Measurements from ENCODE around the gene TRPM1. TPM values are rescaled to one million over a fixed set of nuclear protein-coding genes. Genes with fewer than 3 reads are reported as not detected.

The TRPM1 gene
- total RNA-seq, 1 experiment from 2014 or later, result 0.77 TPM

DNA sequence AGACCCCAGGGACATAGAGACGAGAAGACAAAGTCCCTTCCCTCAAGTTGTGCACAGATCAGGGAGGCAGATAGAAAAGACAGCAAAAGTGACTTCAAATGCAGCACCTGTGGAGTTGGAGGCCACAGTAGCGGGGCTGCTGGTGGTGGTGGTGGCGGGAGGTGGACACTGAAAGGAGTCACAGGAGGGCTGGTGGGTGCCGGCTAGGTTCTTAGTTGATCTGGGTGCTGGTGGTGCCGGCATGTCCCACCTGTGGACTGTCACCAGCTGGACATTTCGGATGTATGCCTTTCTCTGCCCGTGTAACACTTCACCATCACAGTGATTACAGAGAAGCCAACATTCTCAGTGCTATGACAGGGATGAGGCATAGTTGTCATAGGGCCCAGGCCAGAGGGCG, 60.9 kb downstream of the TRPM1 start:
- no peak for TF ChIP-seq ZSCAN18 (CRISPR knock-in tag; IDR thresholded peaks at IDR 0.05)
- TF ChIP-seq E2F5 (CRISPR knock-in tag; IDR thresholded peaks at IDR 0.05), result no peak
- TF ChIP-seq, protein P1, sequence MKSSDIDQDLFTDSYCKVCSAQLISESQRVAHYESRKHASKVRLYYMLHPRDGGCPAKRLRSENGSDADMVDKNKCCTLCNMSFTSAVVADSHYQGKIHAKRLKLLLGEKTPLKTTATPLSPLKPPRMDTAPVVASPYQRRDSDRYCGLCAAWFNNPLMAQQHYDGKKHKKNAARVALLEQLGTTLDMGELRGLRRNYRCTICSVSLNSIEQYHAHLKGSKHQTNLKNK (CRISPR knock-in tag; IDR thresholded peaks at IDR 0.05), result no peak
- TF ChIP-seq, protein P2, sequence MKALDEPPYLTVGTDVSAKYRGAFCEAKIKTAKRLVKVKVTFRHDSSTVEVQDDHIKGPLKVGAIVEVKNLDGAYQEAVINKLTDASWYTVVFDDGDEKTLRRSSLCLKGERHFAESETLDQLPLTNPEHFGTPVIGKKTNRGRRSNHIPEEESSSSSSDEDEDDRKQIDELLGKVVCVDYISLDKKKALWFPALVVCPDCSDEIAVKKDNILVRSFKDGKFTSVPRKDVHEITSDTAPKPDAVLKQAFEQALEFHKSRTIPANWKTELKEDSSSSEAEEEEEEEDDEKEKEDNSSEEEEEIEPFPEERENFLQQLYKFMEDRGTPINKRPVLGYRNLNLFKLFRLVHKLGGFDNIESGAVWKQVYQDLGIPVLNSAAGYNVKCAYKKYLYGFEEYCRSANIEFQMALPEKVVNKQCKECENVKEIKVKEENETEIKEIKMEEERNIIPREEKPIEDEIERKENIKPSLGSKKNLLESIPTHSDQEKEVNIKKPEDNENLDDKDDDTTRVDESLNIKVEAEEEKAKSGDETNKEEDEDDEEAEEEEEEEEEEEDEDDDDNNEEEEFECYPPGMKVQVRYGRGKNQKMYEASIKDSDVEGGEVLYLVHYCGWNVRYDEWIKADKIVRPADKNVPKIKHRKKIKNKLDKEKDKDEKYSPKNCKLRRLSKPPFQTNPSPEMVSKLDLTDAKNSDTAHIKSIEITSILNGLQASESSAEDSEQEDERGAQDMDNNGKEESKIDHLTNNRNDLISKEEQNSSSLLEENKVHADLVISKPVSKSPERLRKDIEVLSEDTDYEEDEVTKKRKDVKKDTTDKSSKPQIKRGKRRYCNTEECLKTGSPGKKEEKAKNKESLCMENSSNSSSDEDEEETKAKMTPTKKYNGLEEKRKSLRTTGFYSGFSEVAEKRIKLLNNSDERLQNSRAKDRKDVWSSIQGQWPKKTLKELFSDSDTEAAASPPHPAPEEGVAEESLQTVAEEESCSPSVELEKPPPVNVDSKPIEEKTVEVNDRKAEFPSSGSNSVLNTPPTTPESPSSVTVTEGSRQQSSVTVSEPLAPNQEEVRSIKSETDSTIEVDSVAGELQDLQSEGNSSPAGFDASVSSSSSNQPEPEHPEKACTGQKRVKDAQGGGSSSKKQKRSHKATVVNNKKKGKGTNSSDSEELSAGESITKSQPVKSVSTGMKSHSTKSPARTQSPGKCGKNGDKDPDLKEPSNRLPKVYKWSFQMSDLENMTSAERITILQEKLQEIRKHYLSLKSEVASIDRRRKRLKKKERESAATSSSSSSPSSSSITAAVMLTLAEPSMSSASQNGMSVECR (CRISPR knock-in tag; IDR thresholded peaks at IDR 0.05; ENCODE audit: borderline replicate concordance), result no peak
- TF ChIP-seq KAT7 (CRISPR knock-in tag; IDR thresholded peaks at IDR 0.05; ENCODE audit: borderline replicate concordance), result no peak
- TF ChIP-seq SP1 (CRISPR knock-in tag; conservative IDR thresholded peaks at IDR 0.05), result no peak
- no peak for TF ChIP-seq ZNF232 (CRISPR knock-in tag; IDR thresholded peaks at IDR 0.05)
- TF ChIP-seq NR1H2 (CRISPR knock-in tag; IDR thresholded peaks at IDR 0.05), result no peak
- no peak for TF ChIP-seq ZNF121 (CRISPR knock-in tag; IDR thresholded peaks at IDR 0.05)
- TF ChIP-seq NFE2L1 (CRISPR knock-in tag; IDR thresholded peaks at IDR 0.05), result no peak
- no peak for TF ChIP-seq IRF2 (CRISPR knock-in tag; IDR thresholded peaks at IDR 0.05; ENCODE audit: borderline replicate concordance, low read depth)
- TF ChIP-seq NR2C2 (CRISPR knock-in tag; IDR thresholded peaks at IDR 0.05), result no peak
- TF ChIP-seq, protein P3, sequence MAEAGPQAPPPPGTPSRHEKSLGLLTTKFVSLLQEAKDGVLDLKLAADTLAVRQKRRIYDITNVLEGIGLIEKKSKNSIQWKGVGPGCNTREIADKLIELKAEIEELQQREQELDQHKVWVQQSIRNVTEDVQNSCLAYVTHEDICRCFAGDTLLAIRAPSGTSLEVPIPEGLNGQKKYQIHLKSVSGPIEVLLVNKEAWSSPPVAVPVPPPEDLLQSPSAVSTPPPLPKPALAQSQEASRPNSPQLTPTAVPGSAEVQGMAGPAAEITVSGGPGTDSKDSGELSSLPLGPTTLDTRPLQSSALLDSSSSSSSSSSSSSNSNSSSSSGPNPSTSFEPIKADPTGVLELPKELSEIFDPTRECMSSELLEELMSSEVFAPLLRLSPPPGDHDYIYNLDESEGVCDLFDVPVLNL (CRISPR knock-in tag; IDR thresholded peaks at IDR 0.05; ENCODE audit: borderline replicate concordance, low read depth), result no peak
- TF ChIP-seq, protein P4, sequence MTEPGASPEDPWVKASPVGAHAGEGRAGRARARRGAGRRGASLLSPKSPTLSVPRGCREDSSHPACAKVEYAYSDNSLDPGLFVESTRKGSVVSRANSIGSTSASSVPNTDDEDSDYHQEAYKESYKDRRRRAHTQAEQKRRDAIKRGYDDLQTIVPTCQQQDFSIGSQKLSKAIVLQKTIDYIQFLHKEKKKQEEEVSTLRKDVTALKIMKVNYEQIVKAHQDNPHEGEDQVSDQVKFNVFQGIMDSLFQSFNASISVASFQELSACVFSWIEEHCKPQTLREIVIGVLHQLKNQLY (CRISPR knock-in tag; IDR thresholded peaks at IDR 0.05), result no peak
- TF ChIP-seq, protein P5, sequence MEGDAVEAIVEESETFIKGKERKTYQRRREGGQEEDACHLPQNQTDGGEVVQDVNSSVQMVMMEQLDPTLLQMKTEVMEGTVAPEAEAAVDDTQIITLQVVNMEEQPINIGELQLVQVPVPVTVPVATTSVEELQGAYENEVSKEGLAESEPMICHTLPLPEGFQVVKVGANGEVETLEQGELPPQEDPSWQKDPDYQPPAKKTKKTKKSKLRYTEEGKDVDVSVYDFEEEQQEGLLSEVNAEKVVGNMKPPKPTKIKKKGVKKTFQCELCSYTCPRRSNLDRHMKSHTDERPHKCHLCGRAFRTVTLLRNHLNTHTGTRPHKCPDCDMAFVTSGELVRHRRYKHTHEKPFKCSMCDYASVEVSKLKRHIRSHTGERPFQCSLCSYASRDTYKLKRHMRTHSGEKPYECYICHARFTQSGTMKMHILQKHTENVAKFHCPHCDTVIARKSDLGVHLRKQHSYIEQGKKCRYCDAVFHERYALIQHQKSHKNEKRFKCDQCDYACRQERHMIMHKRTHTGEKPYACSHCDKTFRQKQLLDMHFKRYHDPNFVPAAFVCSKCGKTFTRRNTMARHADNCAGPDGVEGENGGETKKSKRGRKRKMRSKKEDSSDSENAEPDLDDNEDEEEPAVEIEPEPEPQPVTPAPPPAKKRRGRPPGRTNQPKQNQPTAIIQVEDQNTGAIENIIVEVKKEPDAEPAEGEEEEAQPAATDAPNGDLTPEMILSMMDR (IDR thresholded peaks at IDR 0.05), result no peak

More for the DNA sequence above, 60.9 kb downstream of the TRPM1 start:
- Mint-ChIP-seq H3K9me3 (no peaks in the 10 kb centered on the region), H3K27me3 (ENCODE audit: low read depth) (no peaks in the 10 kb centered on the region; the same call in 1 of the 2 replicates), H3K27ac (no peak overlapping the region), H3K36me3 (no peaks in the 10 kb centered on the region), H3K4me3 (no peak overlapping the region), H3K4me1 (peaks cover 16% of the 10 kb centered on the region)
- CTCF ChIA-PET, result interaction anchor here (1.5 to 3.1 kb wide), 2 partner anchors 88 to 89 kb away, joined by 6 to 7 read pairs; no protein-coding TSS in a partner anchor
- POLR2A ChIA-PET, result no interaction called here
- ATAC-seq, result no peak
- no peak for DNase-seq (ENCODE audit: low spot score)

All from WTC11 (cell line).